ENCODE measurements around the gene HBP1. TPM values are rescaled to one million over a fixed set of nuclear protein-coding genes. Genes with fewer than 3 reads are reported as not detected.
"Not testable (repeated sequence)": the region's sequence is repeated elsewhere in the genome, so short reads cannot be mapped to it uniquely, and the experiment has no call there.

The HBP1 gene
- total RNA-seq, 1 donor from 2014 or later: 65.8 TPM

GRCh38 chr7:107242267-107242666 lies 73.5 kb downstream of the HBP1 start:
- intact Hi-C loops (cut with DNase I): no loop called here
- peak; percentile 56 for DNase-seq (ENCODE audit: missing footprints)
- peak; percentile 61 for ATAC-seq

DNA sequence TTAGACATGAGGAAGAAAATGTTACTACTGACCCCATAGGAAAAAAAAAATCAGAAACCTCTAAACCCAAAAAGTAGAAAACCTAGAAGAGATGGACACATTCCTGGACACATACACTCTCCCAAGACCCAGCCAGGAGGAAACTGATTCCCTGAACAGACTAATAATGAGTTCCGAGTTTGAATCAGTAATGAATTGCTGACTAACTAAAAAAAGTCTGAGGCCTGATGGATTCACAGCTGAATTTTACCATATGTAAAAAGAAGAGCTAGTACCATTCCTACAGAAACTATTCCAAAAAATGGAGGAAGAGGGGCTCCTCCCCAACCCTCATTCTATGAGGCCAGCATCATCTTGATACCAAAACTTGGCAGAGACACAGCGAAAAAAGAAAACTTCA lies 75.8 kb downstream of the HBP1 start:
- intact Hi-C loops (cut with DNase I): no loop called here
- ATAC-seq (no peak), DNase-seq (ENCODE audit: missing footprints) (no peak)

GRCh38 chr7:107246836-107247235 lies 78.0 kb downstream of the HBP1 start:
- DNase-seq (ENCODE audit: missing footprints); ATAC-seq; intact Hi-C loops (cut with DNase I): not testable (repeated sequence)

- DNase-seq (ENCODE audit: missing footprints) (no peak), ATAC-seq (no peak)
- intact Hi-C loops (cut with DNase I): no loop called here
Observed at GRCh38 chr7:107248551-107249316, 79.9 kb downstream of the HBP1 start.

GRCh38 chr7:107251963-107252362 lies 83.2 kb downstream of the HBP1 start:
- DNase-seq (ENCODE audit: missing footprints) (no peak), ATAC-seq (no peak)
- intact Hi-C loops (cut with DNase I): no loop called here

Other genes starting within 250 kb of the HBP1 start
- 23.2 TPM for gene PRKAR2B, start 124.3 kb upstream of the HBP1 start, total RNA-seq

All from Right ventricle myocardium inferior (tissue), 1 donor.